Measurements from ENCODE around the gene ZNRD2.

The ZNRD2 gene

GRCh38 chr11:65542738-65543390 lies 27.4 kb upstream of the ZNRD2 start:
- Histone ChIP-seq H3K36me3 (ENCODE audit: low read depth) (peaks cover 7% of the 10 kb centered on the region), H3K9me3 (ENCODE audit: severe bottlenecking) (no peaks in the 10 kb centered on the region), H3K4me1 (ENCODE audit: insufficient read depth, poor library complexity, severe bottlenecking) (peaks cover 11% of the 10 kb centered on the region), H3K27ac (ENCODE audit: poor library complexity, severe bottlenecking) (no peak overlapping the region), H3K27me3 (ENCODE audit: insufficient read depth, poor library complexity, severe bottlenecking) (no peaks in the 10 kb centered on the region), H3K4me3 (ENCODE audit: severe bottlenecking) (no peak overlapping the region)
- DNase-seq (ENCODE audit: low spot score) (no peak), ATAC-seq (ENCODE audit: low read depth) (no peak)
- TF ChIP-seq, protein P1, sequence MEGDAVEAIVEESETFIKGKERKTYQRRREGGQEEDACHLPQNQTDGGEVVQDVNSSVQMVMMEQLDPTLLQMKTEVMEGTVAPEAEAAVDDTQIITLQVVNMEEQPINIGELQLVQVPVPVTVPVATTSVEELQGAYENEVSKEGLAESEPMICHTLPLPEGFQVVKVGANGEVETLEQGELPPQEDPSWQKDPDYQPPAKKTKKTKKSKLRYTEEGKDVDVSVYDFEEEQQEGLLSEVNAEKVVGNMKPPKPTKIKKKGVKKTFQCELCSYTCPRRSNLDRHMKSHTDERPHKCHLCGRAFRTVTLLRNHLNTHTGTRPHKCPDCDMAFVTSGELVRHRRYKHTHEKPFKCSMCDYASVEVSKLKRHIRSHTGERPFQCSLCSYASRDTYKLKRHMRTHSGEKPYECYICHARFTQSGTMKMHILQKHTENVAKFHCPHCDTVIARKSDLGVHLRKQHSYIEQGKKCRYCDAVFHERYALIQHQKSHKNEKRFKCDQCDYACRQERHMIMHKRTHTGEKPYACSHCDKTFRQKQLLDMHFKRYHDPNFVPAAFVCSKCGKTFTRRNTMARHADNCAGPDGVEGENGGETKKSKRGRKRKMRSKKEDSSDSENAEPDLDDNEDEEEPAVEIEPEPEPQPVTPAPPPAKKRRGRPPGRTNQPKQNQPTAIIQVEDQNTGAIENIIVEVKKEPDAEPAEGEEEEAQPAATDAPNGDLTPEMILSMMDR (IDR thresholded peaks at IDR 0.05; ENCODE audit: poor library complexity, severe bottlenecking) = no peak

- ATAC-seq (ENCODE audit: low read depth) (no peak), DNase-seq (ENCODE audit: low spot score) (no peak)
- Histone ChIP-seq H3K4me3 (ENCODE audit: severe bottlenecking) (no peak overlapping the region), H3K9me3 (ENCODE audit: severe bottlenecking) (no peaks in the 10 kb centered on the region), H3K27me3 (ENCODE audit: insufficient read depth, poor library complexity, severe bottlenecking) (no peaks in the 10 kb centered on the region), H3K4me1 (ENCODE audit: insufficient read depth, poor library complexity, severe bottlenecking) (peaks cover 11% of the 10 kb centered on the region), H3K36me3 (ENCODE audit: low read depth) (peaks cover 4% of the 10 kb centered on the region; the same call in 1 of the 2 replicates), H3K27ac (ENCODE audit: poor library complexity, severe bottlenecking) (no peak overlapping the region)
- TF ChIP-seq, protein P1 (IDR thresholded peaks at IDR 0.05; ENCODE audit: poor library complexity, severe bottlenecking) = no peak
Measured at GRCh38 chr11:65545853-65546216, 24.4 kb upstream of the ZNRD2 start.

DNA sequence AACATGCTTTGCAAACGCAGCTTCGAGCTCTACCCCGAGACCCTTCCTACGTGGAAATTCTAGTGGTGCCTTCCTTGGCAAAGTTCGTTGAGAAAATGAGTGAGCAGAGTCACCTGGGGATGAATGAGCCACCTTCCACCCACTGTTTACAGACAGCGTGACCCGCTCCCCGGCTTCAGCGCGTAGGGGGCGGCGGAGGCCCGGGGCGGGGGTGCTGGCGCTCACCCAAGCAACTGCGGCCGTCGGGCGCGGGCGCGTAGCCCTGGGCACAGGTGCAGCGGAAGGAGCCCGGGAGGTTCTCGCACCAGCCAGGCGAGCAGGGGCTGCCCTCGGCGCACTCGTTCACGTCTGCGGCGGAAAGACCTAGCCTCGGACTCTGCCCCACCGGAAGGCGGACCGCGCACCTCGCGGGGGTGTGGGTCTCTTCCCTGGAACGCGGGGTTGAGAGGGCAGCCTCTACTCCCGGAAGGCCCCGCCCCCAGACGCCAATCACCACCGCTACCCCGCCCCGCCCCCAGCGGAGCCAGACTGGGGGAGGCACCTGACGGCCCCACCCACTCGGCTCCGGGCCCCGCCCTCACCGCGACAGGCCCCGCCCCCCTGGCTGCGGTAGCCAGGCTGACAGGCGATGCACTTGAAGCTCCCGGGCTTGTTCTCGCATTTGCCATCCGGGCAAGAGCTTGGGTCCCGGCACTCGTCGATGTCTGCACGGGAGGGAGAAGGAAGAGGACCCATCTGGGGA lies 23.9 kb upstream of the ZNRD2 start:
- DNase-seq (ENCODE audit: low spot score) = no peak
- Histone ChIP-seq H3K27ac (ENCODE audit: poor library complexity, severe bottlenecking) (no peak overlapping the region), H3K4me3 (ENCODE audit: severe bottlenecking) (peak overlapping the region; percentile 5), H3K9me3 (ENCODE audit: severe bottlenecking) (no peaks in the 10 kb centered on the region), H3K27me3 (ENCODE audit: insufficient read depth, poor library complexity, severe bottlenecking) (no peaks in the 10 kb centered on the region), H3K4me1 (ENCODE audit: insufficient read depth, poor library complexity, severe bottlenecking) (peaks cover 7% of the 10 kb centered on the region), H3K36me3 (ENCODE audit: low read depth) (peaks cover 4% of the 10 kb centered on the region; the same call in 1 of the 2 replicates)
- TF ChIP-seq, protein P1 (IDR thresholded peaks at IDR 0.05; ENCODE audit: poor library complexity, severe bottlenecking) = no peak
- peak; percentile 69 for ATAC-seq (ENCODE audit: low read depth)

GRCh38 chr11:65547446-65548125 lies 22.7 kb upstream of the ZNRD2 start:
- Histone ChIP-seq H3K27ac (ENCODE audit: poor library complexity, severe bottlenecking) (no peak overlapping the region), H3K36me3 (ENCODE audit: low read depth) (peaks cover 4% of the 10 kb centered on the region; the same call in 1 of the 2 replicates), H3K4me1 (ENCODE audit: insufficient read depth, poor library complexity, severe bottlenecking) (no peaks in the 10 kb centered on the region), H3K27me3 (ENCODE audit: insufficient read depth, poor library complexity, severe bottlenecking) (no peaks in the 10 kb centered on the region), H3K9me3 (ENCODE audit: severe bottlenecking) (no peaks in the 10 kb centered on the region), H3K4me3 (ENCODE audit: severe bottlenecking) (no peak overlapping the region)
- no peak for ATAC-seq (ENCODE audit: low read depth)
- TF ChIP-seq, protein P1 (IDR thresholded peaks at IDR 0.05; ENCODE audit: poor library complexity, severe bottlenecking) = no peak
- no peak for DNase-seq (ENCODE audit: low spot score)
